Gastroesophageal sphincter (tissue), 3 donors: ENCODE measurements around the gene C19orf44.

Experiments used
- CTCF ChIP-seq, 4 experiments: fragments of 200-600 bp in 2 of 4; fragments of 450-650 bp in 2 of 4; sonication (generic) in 1 of 4; IDR thresholded peaks; one replicate each; pipeline ENCODE4 v1.5.1; 2017 to 2019; ENCODE audit warnings: antibody characterized with exemption in 4 of 4, mild to moderate bottlenecking in 2 of 4, moderate library complexity in 2 of 4
- POLR2A ChIP-seq, 2 donors: fragments of 450-650 bp; IDR thresholded peaks; one replicate each; pipeline ENCODE4 v1.6.1; 2017; ENCODE audit warnings: antibody characterized with exemption in 2 of 2, mild to moderate bottlenecking in 2 of 2, moderate library complexity in 1 of 2

GRCh38 chr19:16456652-16457194 is 39.5 kb upstream of the C19orf44 start:
- TF ChIP-seq CTCF (IDR thresholded peaks at IDR 0.05): no peak
- no peak for TF ChIP-seq POLR2A (IDR thresholded peaks at IDR 0.05)
